A673 (cell line): Measurements from ENCODE around the gene SLF2. TPM values are rescaled to one million over a fixed set of nuclear protein-coding genes. Genes with fewer than 3 reads are reported as not detected.

Experiments used
- BruUV-seq: library from RNA; stranded (reverse); fragments of 400-500 nt; replicated peaks from 2 replicates; lab custom pipeline; 2021; lab: Mats Ljungman, UMichigan
- CTCF ChIA-PET: fragments of 300-600 bp; sonication (Branson Sonifier 250); formaldehyde crosslinking; loops from one replicate; lab custom pipeline; 2022; ENCODE audit warnings: antibody characterized with exemption; lab: Charles Lee
- POLR2A ChIA-PET: fragments of 300-600 bp; sonication (Branson Sonifier 250); formaldehyde crosslinking; loops from one replicate; lab custom pipeline; 2022; ENCODE audit warnings: antibody characterized with exemption; ENCODE audit not compliant: low non-redundant PET; lab: Charles Lee
- DNase-seq: peaks from one replicate; pipeline ENCODE4 v3.0.0-alpha.2; 2015; ENCODE audit warnings: low spot score
- H3K27ac ChIP-seq: fragments of 200-600 bp; sonication (generic); 2 replicates; pipeline ENCODE4 v1.5.1; 2016; ENCODE audit warnings: mixed run types, low read depth, mild to moderate bottlenecking, mixed read lengths, antibody characterized with exemption, low read length; ENCODE audit not compliant: poor library complexity, severe bottlenecking
- H3K27me3 ChIP-seq: fragments of 200-600 bp; sonication (generic); replicated peaks from 2 replicates; pipeline ENCODE4 v1.6.1; 2017; ENCODE audit warnings: mixed run types, low read depth, mild to moderate bottlenecking, mixed read lengths, antibody characterized with exemption, low read length; ENCODE audit not compliant: insufficient read depth, poor library complexity
- H3K36me3 ChIP-seq: fragments of 200-600 bp; sonication (generic); 2 replicates; pipeline ENCODE4 v1.6.1; 2016; ENCODE audit warnings: mixed run types, mild to moderate bottlenecking, mixed read lengths, antibody characterized with exemption, low read length; ENCODE audit not compliant: insufficient read depth, poor library complexity, severe bottlenecking
- H3K4me1 ChIP-seq: fragments of 200-600 bp; sonication (generic); 2 replicates; pipeline ENCODE4 v1.6.1; 2017; ENCODE audit warnings: mixed run types, mild to moderate bottlenecking, mixed read lengths, antibody characterized with exemption, low read length; ENCODE audit not compliant: insufficient read depth, poor library complexity, severe bottlenecking
- H3K4me3 ChIP-seq: fragments of 200-600 bp; sonication (generic); 2 replicates; pipeline ENCODE4 v1.5.1; 2016; ENCODE audit warnings: low read depth, mixed run types, mild to moderate bottlenecking, mixed read lengths, low read length; ENCODE audit not compliant: poor library complexity, severe bottlenecking
- H3K9me3 ChIP-seq: fragments of 200-600 bp; sonication (generic); 2 replicates; pipeline ENCODE4 v1.6.1; 2016; ENCODE audit warnings: mixed run types, low read depth, mild to moderate bottlenecking, mixed read lengths, antibody characterized with exemption, low read length; ENCODE audit not compliant: poor library complexity, severe bottlenecking
- EZH2 ChIP-seq: fragments of 200-600 bp; sonication (generic); IDR thresholded peaks from 2 replicates; pipeline ENCODE4 v1.6.1; 2017; ENCODE audit warnings: borderline replicate concordance, low read depth, mild to moderate bottlenecking, mixed read lengths, antibody characterized with exemption, low read length; ENCODE audit not compliant: poor library complexity, severe bottlenecking
- intact Hi-C: fragments of 100-400 bp; cut with micrococcal nuclease; formaldehyde crosslinking; loops from one replicate; pipeline ENCODE4 v1.10.0; 2022; ENCODE audit not compliant: unreplicated experiment
- total RNA-seq: library from RNA; stranded (reverse); gene quantifications from 2 replicates; pipeline ENCODE4 v1.2.3, GENCODE V29; 2021
- TF ChIP-seq, protein P1 (sequence below): fragments of 300-800, 200-600 bp; sonication (generic); conservative IDR thresholded peaks from 2 replicates; pipeline ENCODE4 v1.5.1; 2017; ENCODE audit warnings: low read depth, mild to moderate bottlenecking, antibody characterized with exemption, low read length, moderate library complexity, mixed read lengths

SLF2 gene
- total RNA-seq, 1 experiment from 2014 or later, result 39.4 TPM

DNA sequence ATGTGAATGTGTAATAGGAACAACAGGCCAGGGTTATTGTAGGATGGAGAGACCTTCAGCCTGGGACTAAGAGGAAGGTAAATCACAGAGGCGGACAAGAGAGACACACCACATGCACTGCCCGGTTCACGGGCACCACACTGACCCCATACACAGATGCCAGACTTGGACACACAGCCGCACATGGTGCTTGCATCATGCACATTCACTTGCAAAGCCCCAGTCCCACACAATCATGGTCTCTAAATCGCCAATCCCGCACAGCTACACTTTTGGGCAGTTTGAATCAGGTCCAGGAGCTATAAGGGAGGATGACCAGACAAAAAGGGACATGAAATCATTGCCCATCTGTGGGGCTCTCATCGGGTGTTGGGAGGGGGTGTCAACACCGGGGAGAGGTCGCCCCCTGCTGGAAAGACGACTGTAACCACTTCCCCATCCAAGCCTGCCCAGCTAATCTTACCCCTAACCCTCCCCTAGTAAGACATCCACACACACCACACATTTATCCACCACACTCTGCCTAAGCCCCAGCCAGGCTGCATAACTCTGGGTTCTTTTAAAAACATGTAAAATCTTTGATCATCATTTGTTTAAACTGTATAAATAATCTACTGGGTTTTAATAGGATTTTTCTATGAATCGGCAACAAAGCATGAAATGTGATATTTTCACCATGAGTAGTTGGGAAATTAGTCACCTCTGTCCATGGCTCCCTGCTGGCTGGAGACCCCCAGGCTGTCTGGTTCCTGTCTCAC, 40.5 kb upstream of the SLF2 start:
- no peak for TF ChIP-seq EZH2
- TF ChIP-seq, protein P1, sequence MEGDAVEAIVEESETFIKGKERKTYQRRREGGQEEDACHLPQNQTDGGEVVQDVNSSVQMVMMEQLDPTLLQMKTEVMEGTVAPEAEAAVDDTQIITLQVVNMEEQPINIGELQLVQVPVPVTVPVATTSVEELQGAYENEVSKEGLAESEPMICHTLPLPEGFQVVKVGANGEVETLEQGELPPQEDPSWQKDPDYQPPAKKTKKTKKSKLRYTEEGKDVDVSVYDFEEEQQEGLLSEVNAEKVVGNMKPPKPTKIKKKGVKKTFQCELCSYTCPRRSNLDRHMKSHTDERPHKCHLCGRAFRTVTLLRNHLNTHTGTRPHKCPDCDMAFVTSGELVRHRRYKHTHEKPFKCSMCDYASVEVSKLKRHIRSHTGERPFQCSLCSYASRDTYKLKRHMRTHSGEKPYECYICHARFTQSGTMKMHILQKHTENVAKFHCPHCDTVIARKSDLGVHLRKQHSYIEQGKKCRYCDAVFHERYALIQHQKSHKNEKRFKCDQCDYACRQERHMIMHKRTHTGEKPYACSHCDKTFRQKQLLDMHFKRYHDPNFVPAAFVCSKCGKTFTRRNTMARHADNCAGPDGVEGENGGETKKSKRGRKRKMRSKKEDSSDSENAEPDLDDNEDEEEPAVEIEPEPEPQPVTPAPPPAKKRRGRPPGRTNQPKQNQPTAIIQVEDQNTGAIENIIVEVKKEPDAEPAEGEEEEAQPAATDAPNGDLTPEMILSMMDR, result peak; percentile 87
- BruUV-seq, result no TSS peak
- H3K4me3 ChIP-seq, result no peak overlapping the region
- intact Hi-C loops, result loop anchor here (5.0 to 10.0 kb wide), 3 partner anchors 125 to 437 kb away; partner anchors contain the start of gene PAX2
- H3K4me1 ChIP-seq, result peaks cover under 1% of the 10 kb centered on the region
- H3K27me3 ChIP-seq, result peaks cover 3% of the 10 kb centered on the region
- H3K36me3 ChIP-seq, result no peaks in the 10 kb centered on the region
- DNase-seq, result peak; percentile 68
- CTCF ChIA-PET, result interaction anchor here (1.6 to 2.4 kb wide), 2 partner anchors 194 to 309 kb away, joined by 4 to 11 read pairs; no protein-coding TSS in a partner anchor
- no peak overlapping the region for H3K27ac ChIP-seq
- H3K9me3 ChIP-seq, result no peaks in the 10 kb centered on the region
- POLR2A ChIA-PET, result no interaction called here

DNA sequence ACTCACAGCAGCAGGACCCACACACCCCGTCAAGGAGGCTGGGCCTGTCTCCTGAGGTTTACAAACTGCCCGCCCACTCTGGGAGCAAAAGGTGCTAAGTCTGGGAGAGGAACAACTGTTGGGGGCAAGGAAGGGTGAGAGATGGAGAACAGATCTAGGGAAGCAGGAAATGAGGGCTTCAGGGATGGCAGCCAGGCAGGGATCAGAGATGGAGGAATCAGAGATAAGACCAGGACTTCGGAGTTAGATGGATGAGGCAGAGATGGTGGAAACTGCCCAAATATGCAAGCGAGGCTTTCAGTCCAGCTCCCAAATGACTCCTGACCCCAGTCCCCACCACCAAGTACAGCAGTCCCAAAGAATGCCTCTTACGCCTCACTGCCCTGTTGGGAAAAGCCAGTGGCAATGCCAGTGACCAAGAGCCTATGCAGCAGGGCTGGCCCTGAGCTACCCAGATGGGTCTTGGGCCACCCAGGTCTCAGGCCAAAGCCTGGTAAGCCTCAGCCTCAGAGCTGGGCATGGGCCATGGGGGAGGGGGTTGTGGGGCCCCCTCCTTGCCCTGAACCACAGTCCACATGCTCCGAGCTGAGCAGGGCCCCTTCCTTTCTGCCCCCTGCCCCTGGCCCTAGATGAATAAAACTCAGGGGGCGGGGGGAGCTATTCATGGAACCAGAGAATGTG, 39.5 kb upstream of the SLF2 start:
- Histone ChIP-seq H3K27me3 (peaks cover 3% of the 10 kb centered on the region), H3K4me3 (no peak overlapping the region), H3K4me1 (no peaks in the 10 kb centered on the region), H3K36me3 (no peaks in the 10 kb centered on the region), H3K27ac (no peak overlapping the region), H3K9me3 (no peaks in the 10 kb centered on the region)
- ChIA-PET POLR2A (no interaction called here), CTCF (interaction anchor here (1.1 to 1.5 kb wide), 2 partner anchors 9 to 16 kb away, joined by 3 read pairs; no protein-coding TSS in a partner anchor)
- DNase-seq, result no peak
- TF ChIP-seq, protein P1, result no peak
- TF ChIP-seq EZH2, result no peak
- no TSS peak for BruUV-seq
- intact Hi-C loops, result loop anchor here (5.0 to 10.0 kb wide), 3 partner anchors 126 to 438 kb away; partner anchors contain the start of gene PAX2

DNA sequence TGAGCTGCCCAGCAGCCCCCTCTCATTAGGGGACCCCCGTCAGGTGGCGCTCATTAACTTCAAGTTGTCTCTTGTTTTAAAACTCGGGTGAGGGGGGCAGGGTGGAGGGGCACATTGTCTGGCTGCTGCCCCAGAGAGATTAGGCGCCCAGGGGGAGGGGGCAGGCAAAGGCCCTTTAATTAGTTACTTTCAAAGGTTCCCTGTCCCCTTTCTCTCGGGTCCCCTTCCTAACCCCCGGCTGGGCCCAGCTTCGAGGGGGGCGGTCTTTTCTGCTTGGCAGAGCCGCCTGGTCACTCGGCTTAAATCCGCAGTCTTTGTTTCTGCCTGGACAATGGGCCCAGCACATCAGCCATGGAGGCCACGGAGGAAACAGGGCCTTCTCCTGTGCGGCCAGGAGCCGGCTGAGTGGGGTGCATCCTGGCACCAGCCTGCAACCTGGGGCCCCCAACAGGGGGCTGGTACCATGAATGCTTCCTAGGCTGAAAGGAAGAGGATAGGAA, 38.9 kb upstream of the SLF2 start:
- H3K4me3 ChIP-seq, result no peak overlapping the region
- ChIA-PET CTCF (interaction anchor here (1.1 to 1.5 kb wide), 2 partner anchors 9 to 15 kb away, joined by 3 read pairs; no protein-coding TSS in a partner anchor), POLR2A (no interaction called here)
- H3K27me3 ChIP-seq, result peaks cover 3% of the 10 kb centered on the region
- no peak overlapping the region for H3K27ac ChIP-seq
- H3K36me3 ChIP-seq, result no peaks in the 10 kb centered on the region
- no TSS peak for BruUV-seq
- no peak for TF ChIP-seq EZH2
- TF ChIP-seq, protein P1, result no peak
- H3K9me3 ChIP-seq, result no peaks in the 10 kb centered on the region
- DNase-seq, result no peak
- intact Hi-C loops, result loop anchor here (5.0 to 10.0 kb wide), 3 partner anchors 127 to 439 kb away; partner anchors contain the start of gene PAX2
- H3K4me1 ChIP-seq, result no peaks in the 10 kb centered on the region
